ENCODE data around the gene ST6GALNAC3.
"Not testable (repeated sequence)": the region's sequence is repeated elsewhere in the genome, so short reads cannot be mapped to it uniquely, and the experiment has no call there.

Gene ST6GALNAC3

DNA sequence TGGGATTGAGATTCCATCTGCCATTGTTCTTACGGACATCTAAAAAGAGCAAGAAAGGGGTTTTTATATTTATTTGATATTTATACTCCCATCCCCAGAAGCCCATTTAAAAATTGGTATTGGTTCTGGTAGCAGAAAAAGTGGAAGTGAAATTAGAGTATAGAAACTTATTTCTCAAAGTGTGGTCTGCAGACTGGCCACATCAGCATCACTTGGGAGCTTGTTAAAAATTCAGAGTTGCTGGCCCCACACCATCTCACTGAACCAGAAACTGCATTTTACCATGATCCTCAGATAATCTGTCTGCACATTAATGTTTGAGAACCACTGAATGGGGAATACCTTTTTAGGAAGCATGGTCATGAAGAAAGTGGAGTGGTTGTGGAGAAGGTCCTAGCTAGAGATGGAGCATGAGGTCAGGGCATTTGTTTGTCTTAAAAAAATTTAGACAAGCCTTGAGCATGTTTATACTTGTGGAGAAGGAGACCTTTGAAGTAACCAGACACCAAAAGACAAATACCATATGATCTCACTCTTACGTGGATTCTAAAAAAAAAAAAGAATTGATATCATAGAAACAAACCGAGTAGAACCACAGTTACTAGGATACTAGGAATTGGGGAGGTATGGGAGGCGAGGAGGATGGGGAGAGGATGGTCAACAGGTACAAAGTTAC lies 116.3 kb downstream of the ST6GALNAC3 start:
- DNase-seq (ENCODE audit: low read depth in 3 of 3), result no peak

GRCh38 chr1:76191561-76191960 lies 117.0 kb downstream of the ST6GALNAC3 start:
- no peak for DNase-seq (ENCODE audit: low read depth in 3 of 3)

- no peak for DNase-seq (ENCODE audit: low read depth in 3 of 3)
These were observed 123.9 kb downstream of the ST6GALNAC3 start for GRCh38 chr1:76198452-76198851.

- DNase-seq (ENCODE audit: low read depth in 3 of 3), result no peak
These were observed 128.1 kb downstream of the ST6GALNAC3 start for GRCh38 chr1:76202670-76203069.

GRCh38 chr1:76203127-76203526 lies 128.6 kb downstream of the ST6GALNAC3 start:
- DNase-seq (ENCODE audit: low read depth in 3 of 3), result no peak

DNA sequence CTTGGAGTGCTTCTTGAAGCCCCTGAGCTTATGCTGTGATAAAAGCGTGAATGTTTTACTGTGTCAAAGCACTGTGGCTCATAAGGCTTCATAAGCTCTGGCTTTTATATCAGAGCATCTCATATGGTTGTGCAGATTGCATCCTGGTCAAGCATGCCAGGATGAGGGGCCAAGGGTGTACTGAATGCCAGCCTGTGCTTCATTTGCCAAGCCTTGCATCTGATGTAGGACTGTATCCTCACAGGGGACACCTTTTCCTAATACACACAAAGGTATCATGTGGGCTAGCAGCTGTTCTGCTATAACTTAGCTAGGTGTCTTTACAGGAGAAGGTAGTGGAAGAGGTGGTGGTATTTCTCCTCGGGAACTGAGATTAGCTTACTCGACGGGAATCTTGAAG lies 134.7 kb downstream of the ST6GALNAC3 start:
- DNase-seq (ENCODE audit: low read depth in 3 of 3), result no peak

DNA sequence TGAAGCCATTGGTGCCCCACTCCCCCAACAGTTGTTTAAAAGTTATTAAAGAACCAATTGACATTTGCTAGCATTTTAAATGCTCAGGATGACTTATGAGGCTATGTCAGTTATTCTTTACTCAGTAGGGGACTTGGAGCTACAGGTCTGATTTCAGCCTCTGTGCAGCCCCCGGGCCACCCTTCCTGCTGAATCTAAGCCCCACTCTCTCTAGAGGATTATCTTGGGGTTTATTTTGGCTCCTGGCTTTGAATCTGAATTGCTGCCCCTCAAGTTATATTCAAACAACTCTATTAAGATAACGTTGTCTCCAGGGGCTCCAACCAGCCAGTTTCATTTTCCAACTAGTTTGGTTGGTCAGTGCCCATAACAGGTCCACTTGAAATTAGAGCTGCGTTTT lies 135.1 kb downstream of the ST6GALNAC3 start:
- DNase-seq (ENCODE audit: low read depth in 3 of 3), result no peak

- no peak for DNase-seq (ENCODE audit: low read depth in 3 of 3)
These were observed 135.6 kb downstream of the ST6GALNAC3 start for GRCh38 chr1:76210160-76210559.

GRCh38 chr1:76218888-76219287 lies 144.3 kb downstream of the ST6GALNAC3 start:
- no peak for DNase-seq (ENCODE audit: low read depth in 3 of 3)

GRCh38 chr1:76219366-76219818 lies 144.8 kb downstream of the ST6GALNAC3 start:
- DNase-seq (ENCODE audit: low read depth in 3 of 3), result no peak

- no peak for DNase-seq (ENCODE audit: low read depth in 3 of 3)
These were observed 150.2 kb downstream of the ST6GALNAC3 start for GRCh38 chr1:76224752-76225151.

GRCh38 chr1:76225526-76225925 lies 151.0 kb downstream of the ST6GALNAC3 start:
- DNase-seq (ENCODE audit: low read depth in 3 of 3), result no peak

- no peak for DNase-seq (ENCODE audit: low read depth in 3 of 3)
These were observed 153.1 kb downstream of the ST6GALNAC3 start for GRCh38 chr1:76227621-76228020.

GRCh38 chr1:76229279-76230005 lies 154.9 kb downstream of the ST6GALNAC3 start:
- no peak for DNase-seq (ENCODE audit: low read depth in 3 of 3)

DNA sequence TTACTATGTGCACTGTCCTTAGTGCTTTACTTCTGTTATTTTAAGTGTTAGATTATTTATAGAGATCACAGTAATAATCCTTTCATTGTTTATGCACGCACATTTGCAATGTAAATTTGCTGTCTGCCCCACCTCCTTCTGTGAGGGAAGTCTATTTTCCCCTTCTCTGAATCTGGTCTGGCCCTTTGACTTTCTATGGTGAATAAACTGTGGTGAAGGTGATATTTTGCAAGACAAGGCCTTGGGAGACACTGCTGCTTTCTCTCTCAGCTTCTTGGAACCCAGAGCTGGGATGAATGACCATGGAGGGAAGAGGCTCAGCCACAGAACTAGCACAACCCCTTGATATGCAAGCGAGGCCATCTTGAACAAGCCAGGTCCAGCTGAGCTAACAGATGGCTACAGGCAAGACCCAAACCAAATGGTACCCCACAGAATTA lies 156.3 kb downstream of the ST6GALNAC3 start:
- no peak for DNase-seq (ENCODE audit: low read depth in 3 of 3)

DNA sequence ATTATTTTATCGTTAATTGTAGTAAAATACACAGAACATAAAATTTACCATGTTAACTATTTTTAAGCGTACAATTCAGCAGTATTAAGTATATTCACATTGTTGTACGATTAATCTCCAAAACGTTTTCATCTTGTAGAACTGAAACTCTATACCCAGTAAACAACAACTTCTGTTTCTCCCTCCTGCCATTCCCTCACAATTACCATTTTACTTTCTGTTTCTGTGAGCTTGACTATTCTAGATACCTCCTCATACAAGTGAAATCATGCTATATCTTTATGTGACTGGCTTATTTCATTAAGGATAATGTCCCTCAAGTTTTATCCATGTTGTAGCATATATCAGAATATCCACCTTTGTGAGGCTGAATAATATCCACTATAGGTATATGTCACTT lies 156.8 kb downstream of the ST6GALNAC3 start:
- DNase-seq (ENCODE audit: low read depth in 3 of 3), result no peak

DNA sequence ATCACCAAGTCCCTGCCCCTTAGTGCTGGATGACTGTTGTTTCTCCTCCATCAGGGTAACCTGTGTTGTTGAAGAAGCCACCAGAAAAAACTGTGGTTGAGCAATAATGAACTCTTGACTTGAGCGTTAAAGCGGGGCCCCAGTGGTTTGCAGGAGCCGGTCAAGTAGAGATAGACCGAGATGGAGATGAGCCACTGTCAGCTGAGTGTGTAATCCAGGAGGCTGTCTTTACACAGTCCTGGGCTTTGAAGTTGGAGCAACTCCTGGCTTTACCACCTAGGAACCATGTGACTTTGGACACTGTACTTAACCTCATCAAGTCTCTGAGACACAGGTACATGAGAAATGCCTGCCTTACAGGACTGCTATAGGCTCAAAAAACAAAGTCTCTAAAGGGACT lies 158.1 kb downstream of the ST6GALNAC3 start:
- DNase-seq (ENCODE audit: low read depth in 3 of 3), result no peak

DNA sequence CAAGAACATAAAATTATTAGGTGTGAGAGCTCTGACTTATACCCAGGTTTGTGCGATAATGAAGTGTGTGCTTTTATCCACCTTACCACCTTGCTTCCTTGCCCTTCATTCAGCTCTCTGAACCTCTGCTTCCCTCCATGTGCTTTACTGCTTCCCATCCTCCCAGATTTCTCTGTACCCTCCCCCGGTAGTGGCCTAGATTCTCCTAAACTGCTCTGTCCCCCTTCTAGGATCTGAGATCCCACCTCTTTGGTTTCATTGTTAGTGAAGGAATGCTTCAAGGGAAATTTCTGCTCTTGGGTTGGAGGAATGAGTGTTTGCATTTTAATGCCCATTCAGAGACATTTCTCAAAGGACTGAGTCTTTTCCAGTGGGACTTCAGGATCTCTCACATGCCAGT lies 159.5 kb downstream of the ST6GALNAC3 start:
- no peak for DNase-seq (ENCODE audit: low read depth in 3 of 3)

- DNase-seq (ENCODE audit: low read depth in 3 of 3), result no peak
These were observed 162.7 kb downstream of the ST6GALNAC3 start for GRCh38 chr1:76237211-76237610.

DNA sequence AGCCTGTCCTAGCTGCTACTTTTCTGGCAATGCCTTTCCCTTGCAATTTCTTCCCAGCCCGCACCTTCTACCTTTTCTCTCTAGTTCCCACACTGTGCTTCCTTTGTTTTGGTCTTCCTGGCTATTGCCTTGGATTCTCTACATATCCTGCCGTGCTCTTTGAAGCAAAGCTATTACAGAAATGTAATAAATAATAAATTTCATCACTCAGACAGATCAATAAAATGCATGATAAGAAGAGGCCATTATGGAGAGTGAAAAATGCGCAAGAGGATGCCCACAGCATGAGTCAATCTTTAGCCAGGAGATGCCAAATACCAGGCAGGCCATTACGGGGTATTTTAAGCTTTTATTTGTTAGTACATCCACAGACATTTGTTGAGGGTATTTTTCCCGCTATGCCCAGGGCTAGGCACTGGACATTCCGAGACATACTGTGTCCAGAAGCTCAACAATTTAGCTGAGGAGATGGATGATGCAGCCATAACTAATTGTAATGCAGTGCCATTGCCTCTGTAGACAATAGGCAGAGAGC lies 163.6 kb downstream of the ST6GALNAC3 start:
- no peak for DNase-seq (ENCODE audit: low read depth in 3 of 3)

GRCh38 chr1:76239470-76239918 lies 164.9 kb downstream of the ST6GALNAC3 start:
- DNase-seq (ENCODE audit: low read depth in 3 of 3), result no peak

DNA sequence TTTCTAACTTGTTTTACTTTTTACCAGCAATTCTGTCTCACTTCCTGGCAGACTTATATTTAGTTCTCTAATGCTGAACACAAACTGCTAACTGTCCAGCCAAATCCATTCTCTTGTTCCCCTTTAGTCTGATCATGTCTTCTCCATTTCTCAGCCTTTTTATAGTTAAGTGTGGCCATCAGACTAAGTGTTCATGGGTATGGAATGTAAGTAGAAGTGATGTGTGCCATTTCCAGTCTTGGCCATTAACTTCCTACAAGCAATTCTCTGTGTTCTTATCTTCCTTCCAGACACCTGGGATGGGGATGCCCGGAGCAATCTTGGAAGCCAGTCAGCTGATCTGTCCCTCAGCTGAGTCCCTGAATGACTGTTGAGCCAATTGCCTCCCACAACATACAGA lies 165.8 kb downstream of the ST6GALNAC3 start:
- DNase-seq (ENCODE audit: low read depth in 3 of 3), result no peak

- not testable (repeated sequence) for DNase-seq (ENCODE audit: low read depth in 3 of 3)
These were observed 168.0 kb downstream of the ST6GALNAC3 start for GRCh38 chr1:76242587-76242986.
